ENCODE results near the gene DNAH6.

The DNAH6 gene

DNA sequence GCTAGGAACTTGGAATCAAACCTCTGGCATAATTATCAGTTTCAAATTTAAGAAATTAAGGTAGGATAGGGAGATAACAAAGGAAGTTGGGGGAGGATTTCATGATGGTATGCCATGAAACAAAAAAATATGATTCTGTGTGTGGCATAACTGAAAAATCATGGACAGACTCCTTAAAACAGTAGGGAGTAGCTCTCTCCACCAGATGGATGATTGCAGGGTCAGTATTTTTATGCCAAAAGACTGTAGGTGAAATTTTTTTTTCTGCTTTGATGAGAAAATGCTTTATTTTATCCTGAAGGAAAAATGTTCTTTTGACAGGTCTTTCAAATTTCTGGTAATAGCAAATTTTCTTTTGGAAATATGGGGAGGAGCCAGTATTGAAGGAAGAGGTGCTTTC lies 270.3 kb downstream of the DNAH6 start:
- ChIA-PET POLR2A (no interaction called here), CTCF (no interaction called here)
- TF ChIP-seq FOXA1 (IDR thresholded peaks at IDR 0.05) (no peak), BHLHE40 (IDR thresholded peaks at IDR 0.05; ENCODE audit: borderline replicate concordance) (no peak), LEF1 (IDR thresholded peaks at IDR 0.05; ENCODE audit: borderline replicate concordance) (no peak), ARNT (IDR thresholded peaks at IDR 0.05) (no peak), SUZ12 (IDR thresholded peaks at IDR 0.05) (no peak), HDGF (IDR thresholded peaks at IDR 0.05; ENCODE audit: borderline replicate concordance) (no peak), NFRKB (IDR thresholded peaks at IDR 0.05) (no peak), ZNF384 (IDR thresholded peaks at IDR 0.05) (no peak), FOXM1 (IDR thresholded peaks at IDR 0.05; ENCODE audit: borderline replicate concordance) (no peak), L3MBTL2 (conservative IDR thresholded peaks at IDR 0.05) (no peak), ELF4 (IDR thresholded peaks at IDR 0.05) (no peak), SP1 (IDR thresholded peaks at IDR 0.05) (no peak), FOXK2 (IDR thresholded peaks at IDR 0.05) (no peak)
- DNase-seq (ENCODE audit: extremely low spot score): no peak

DNA sequence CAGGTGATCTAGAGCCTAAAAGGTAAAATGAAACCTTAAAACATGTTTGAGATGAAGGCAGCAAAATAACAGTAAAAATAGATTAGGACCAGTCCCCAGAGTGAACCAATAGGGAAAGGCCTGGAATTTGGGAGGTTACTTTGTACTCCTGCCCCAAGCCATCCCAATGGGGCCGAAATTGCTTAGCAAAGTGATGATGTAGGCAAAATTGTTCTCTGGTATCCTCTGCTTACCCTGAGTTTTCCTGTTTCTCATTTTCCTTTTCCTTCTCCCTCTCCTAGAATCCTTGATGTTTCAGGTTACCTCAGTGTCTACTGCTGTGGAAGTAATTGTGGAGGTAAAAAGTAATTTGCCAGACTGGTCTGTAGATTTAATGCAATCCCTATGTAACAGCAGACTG lies 271.7 kb downstream of the DNAH6 start:
- POLR2A ChIA-PET: no interaction called here

DNA sequence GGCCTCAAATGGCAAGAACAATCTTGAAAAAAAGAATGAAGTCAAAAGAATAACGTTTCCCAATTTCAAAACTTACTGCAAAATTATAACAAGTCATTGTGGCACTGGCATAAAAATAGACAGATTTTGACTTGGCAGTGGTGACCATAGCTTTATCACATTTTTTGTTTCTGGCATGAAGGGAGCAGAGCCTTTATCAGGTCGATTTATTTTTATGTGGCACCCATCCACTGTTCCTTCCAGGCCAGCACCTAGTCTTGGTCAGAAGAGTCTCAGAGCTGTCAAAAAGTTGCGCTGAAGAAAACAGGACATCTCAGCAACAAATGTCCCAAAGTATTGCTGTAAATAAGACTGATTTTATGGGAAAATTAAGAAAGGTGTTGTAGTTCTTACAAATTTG lies 272.2 kb downstream of the DNAH6 start:
- ChIA-PET CTCF (no interaction called here), POLR2A (no interaction called here)
- no peak for TF ChIP-seq ZNF384 (IDR thresholded peaks at IDR 0.05)
- TF ChIP-seq LEF1 (IDR thresholded peaks at IDR 0.05; ENCODE audit: borderline replicate concordance): no peak
- no peak for TF ChIP-seq NFRKB (IDR thresholded peaks at IDR 0.05)
- TF ChIP-seq ARNT (IDR thresholded peaks at IDR 0.05): no peak
- no peak for TF ChIP-seq SUZ12 (IDR thresholded peaks at IDR 0.05)
- TF ChIP-seq FOXA1 (IDR thresholded peaks at IDR 0.05): no peak
- TF ChIP-seq SP1 (IDR thresholded peaks at IDR 0.05): no peak
- no peak for TF ChIP-seq L3MBTL2 (conservative IDR thresholded peaks at IDR 0.05)
- TF ChIP-seq CTBP1 (IDR thresholded peaks at IDR 0.05; ENCODE audit: borderline replicate concordance): no peak
- no peak for TF ChIP-seq ELF4 (IDR thresholded peaks at IDR 0.05)
- no peak for TF ChIP-seq FOXK2 (IDR thresholded peaks at IDR 0.05)
- no peak for TF ChIP-seq HDGF (IDR thresholded peaks at IDR 0.05; ENCODE audit: borderline replicate concordance)
- TF ChIP-seq TARDBP (IDR thresholded peaks at IDR 0.05): no peak
- no peak for TF ChIP-seq BHLHE40 (IDR thresholded peaks at IDR 0.05; ENCODE audit: borderline replicate concordance)
- TF ChIP-seq, protein P1, sequence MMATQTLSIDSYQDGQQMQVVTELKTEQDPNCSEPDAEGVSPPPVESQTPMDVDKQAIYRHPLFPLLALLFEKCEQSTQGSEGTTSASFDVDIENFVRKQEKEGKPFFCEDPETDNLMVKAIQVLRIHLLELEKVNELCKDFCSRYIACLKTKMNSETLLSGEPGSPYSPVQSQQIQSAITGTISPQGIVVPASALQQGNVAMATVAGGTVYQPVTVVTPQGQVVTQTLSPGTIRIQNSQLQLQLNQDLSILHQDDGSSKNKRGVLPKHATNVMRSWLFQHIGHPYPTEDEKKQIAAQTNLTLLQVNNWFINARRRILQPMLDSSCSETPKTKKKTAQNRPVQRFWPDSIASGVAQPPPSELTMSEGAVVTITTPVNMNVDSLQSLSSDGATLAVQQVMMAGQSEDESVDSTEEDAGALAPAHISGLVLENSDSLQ (IDR thresholded peaks at IDR 0.05): no peak
- DNase-seq (ENCODE audit: extremely low spot score): no peak

More for the DNA sequence above, 271.7 kb downstream of the DNAH6 start:
- CTCF ChIA-PET: no interaction called here
- no peak for DNase-seq (ENCODE audit: extremely low spot score)
- no peak for TF ChIP-seq SP1 (IDR thresholded peaks at IDR 0.05)
- TF ChIP-seq NFRKB (IDR thresholded peaks at IDR 0.05): no peak
- TF ChIP-seq FOXK2 (IDR thresholded peaks at IDR 0.05): no peak
- no peak for TF ChIP-seq BHLHE40 (IDR thresholded peaks at IDR 0.05; ENCODE audit: borderline replicate concordance)
- TF ChIP-seq FOXM1 (IDR thresholded peaks at IDR 0.05; ENCODE audit: borderline replicate concordance): no peak
- no peak for TF ChIP-seq CTBP1 (IDR thresholded peaks at IDR 0.05; ENCODE audit: borderline replicate concordance)
- TF ChIP-seq L3MBTL2 (conservative IDR thresholded peaks at IDR 0.05): no peak
- no peak for TF ChIP-seq TARDBP (IDR thresholded peaks at IDR 0.05)
- no peak for TF ChIP-seq ARNT (IDR thresholded peaks at IDR 0.05)

DNA sequence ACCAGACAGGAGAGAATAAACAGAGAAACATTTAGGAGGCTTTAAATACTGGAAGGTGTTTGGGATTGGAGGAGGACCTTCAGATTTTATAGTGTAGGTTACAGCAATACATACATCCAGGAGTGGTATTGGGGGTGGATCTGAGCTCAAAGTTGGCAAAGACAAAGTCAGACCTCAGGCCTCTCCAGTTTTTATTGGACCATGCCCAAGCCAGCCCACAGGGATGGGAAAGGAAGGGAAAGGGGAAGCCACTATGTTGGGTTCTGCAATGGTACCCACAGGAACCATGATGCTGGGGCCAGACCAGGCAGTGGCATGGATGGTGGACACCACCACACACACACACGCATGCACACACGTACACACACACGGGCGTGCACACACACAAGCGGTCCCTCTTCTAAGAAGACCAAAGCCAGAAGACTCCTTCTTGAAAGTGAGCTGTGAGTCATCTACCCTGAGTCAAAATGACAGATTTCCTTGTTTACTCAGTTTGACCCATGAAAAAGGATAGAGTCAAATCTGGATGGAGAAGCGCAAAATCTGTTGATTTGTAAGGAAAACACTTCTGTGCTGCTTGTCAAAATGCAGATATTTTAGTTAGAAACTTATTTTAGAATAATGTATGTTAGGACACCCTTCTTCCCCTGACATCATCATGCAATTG lies 276.7 kb downstream of the DNAH6 start:
- CTCF ChIA-PET: no interaction called here
- POLR2A ChIA-PET: no interaction called here
- DNase-seq (ENCODE audit: extremely low spot score): no peak
- TF ChIP-seq ARNT (IDR thresholded peaks at IDR 0.05): no peak
- no peak for TF ChIP-seq ZNF384 (IDR thresholded peaks at IDR 0.05)
- TF ChIP-seq LEF1 (IDR thresholded peaks at IDR 0.05; ENCODE audit: borderline replicate concordance): no peak
- TF ChIP-seq, protein P1 (IDR thresholded peaks at IDR 0.05): no peak
- no peak for TF ChIP-seq HDGF (IDR thresholded peaks at IDR 0.05; ENCODE audit: borderline replicate concordance)
- no peak for TF ChIP-seq SUZ12 (IDR thresholded peaks at IDR 0.05)
- no peak for TF ChIP-seq ELF4 (IDR thresholded peaks at IDR 0.05)
- no peak for TF ChIP-seq TARDBP (IDR thresholded peaks at IDR 0.05)
- no peak for TF ChIP-seq FOXK2 (IDR thresholded peaks at IDR 0.05)
- TF ChIP-seq SP1 (IDR thresholded peaks at IDR 0.05): no peak
- TF ChIP-seq BHLHE40 (IDR thresholded peaks at IDR 0.05; ENCODE audit: borderline replicate concordance): no peak
- no peak for TF ChIP-seq L3MBTL2 (conservative IDR thresholded peaks at IDR 0.05)
- no peak for TF ChIP-seq CTBP1 (IDR thresholded peaks at IDR 0.05; ENCODE audit: borderline replicate concordance)
- no peak for TF ChIP-seq FOXA1 (IDR thresholded peaks at IDR 0.05)
- TF ChIP-seq NFRKB (IDR thresholded peaks at IDR 0.05): no peak
- TF ChIP-seq FOXM1 (IDR thresholded peaks at IDR 0.05; ENCODE audit: borderline replicate concordance): no peak

DNA sequence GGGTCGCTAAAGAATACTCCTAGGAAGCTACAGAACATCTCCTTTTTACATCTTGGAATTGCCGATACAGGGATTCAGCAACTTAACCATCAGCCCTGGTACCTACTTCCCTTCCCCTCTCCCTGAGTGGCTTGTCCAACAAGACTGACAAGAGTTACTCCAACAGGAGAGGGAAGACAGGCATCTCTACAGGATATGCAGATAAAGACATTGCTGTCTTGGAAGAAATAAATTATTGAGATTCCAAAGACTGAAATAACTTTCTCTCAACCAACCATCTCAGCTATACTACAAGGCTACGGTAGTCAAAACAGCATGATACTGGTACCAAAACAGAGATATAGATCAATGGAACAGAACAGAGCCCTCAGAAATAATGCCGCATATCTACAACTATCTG lies 277.3 kb downstream of the DNAH6 start:
- TF ChIP-seq HDGF (IDR thresholded peaks at IDR 0.05; ENCODE audit: borderline replicate concordance): no peak
- no peak for TF ChIP-seq FOXM1 (IDR thresholded peaks at IDR 0.05; ENCODE audit: borderline replicate concordance)
- TF ChIP-seq, protein P1 (IDR thresholded peaks at IDR 0.05): no peak
- no peak for TF ChIP-seq LEF1 (IDR thresholded peaks at IDR 0.05; ENCODE audit: borderline replicate concordance)
- ChIA-PET CTCF (no interaction called here), POLR2A (no interaction called here)
- no peak for DNase-seq (ENCODE audit: extremely low spot score)

DNA sequence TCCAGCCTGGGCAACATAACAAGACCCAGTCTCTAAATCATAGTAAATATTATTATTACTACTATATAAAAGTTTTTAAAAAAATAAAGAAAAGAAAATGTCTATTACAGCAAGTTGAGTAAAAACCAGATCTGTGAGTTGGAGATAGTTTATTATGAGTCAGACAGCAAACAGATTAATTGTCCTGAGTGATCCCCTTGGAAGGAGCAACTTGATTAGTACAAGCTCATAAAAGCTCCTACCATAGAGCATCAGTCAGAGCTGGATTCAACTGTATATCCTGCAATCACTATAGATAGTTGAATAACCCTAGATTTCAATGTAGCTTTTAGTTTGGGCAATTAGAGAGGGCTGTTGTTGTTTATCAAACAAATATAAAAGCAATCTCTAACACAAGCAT lies 280.5 kb downstream of the DNAH6 start:
- no peak for DNase-seq (ENCODE audit: extremely low spot score)
- CTCF ChIA-PET: no interaction called here
- TF ChIP-seq SP1 (IDR thresholded peaks at IDR 0.05): no peak
- no peak for TF ChIP-seq ELF4 (IDR thresholded peaks at IDR 0.05)
- TF ChIP-seq ZNF384 (IDR thresholded peaks at IDR 0.05): no peak
- no peak for TF ChIP-seq LEF1 (IDR thresholded peaks at IDR 0.05; ENCODE audit: borderline replicate concordance)
- no peak for TF ChIP-seq L3MBTL2 (conservative IDR thresholded peaks at IDR 0.05)
- TF ChIP-seq TARDBP (IDR thresholded peaks at IDR 0.05): no peak
- no peak for TF ChIP-seq ARNT (IDR thresholded peaks at IDR 0.05)
- TF ChIP-seq NFRKB (IDR thresholded peaks at IDR 0.05): no peak
- TF ChIP-seq FOXK2 (IDR thresholded peaks at IDR 0.05): no peak
- no peak for TF ChIP-seq SUZ12 (IDR thresholded peaks at IDR 0.05)
- no peak for TF ChIP-seq FOXA1 (IDR thresholded peaks at IDR 0.05)
- TF ChIP-seq BHLHE40 (IDR thresholded peaks at IDR 0.05; ENCODE audit: borderline replicate concordance): no peak
- POLR2A ChIA-PET: no interaction called here

Measured in HEK293T (cell line).